ENCODE data around the gene SESN3. TPM values are rescaled to one million over a fixed set of nuclear protein-coding genes. Genes with fewer than 3 reads are reported as not detected.

The SESN3 gene
- total RNA-seq, 2 experiments from 2014 or later = 19.4 to 19.5 TPM

GRCh38 chr11:95156133-95156721, 74.8 kb downstream of the SESN3 start:
- Mint-ChIP-seq H3K27ac (no peak overlapping the region), H3K4me1 (ENCODE audit: low read depth) (peaks cover 34% of the 10 kb centered on the region), H3K27me3 (no peaks in the 10 kb centered on the region), H3K4me3 (no peak overlapping the region), H3K9me3 (peaks cover 4% of the 10 kb centered on the region), H3K36me3 (ENCODE audit: low read depth) (peaks cover 5% of the 10 kb centered on the region)
- DNase-seq (peak; percentile 12), ATAC-seq (no peak)
- no peak for TF ChIP-seq CTCF (IDR thresholded peaks at IDR 0.05)
- POLR2A ChIA-PET = interaction anchor here (1.4 kb wide), 1 partner anchor 577 kb away, joined by 3 read pairs; no protein-coding TSS in a partner anchor
- intact Hi-C loops (cut with micrococcal nuclease) = no loop called here
- CTCF ChIA-PET = interaction anchor here (0.9 to 13.8 kb wide), 10 partner anchors 9 to 608 kb away, joined by 3 to 294 read pairs (median 6); partner anchors contain the start of gene SRSF8

- POLR2A ChIA-PET = interaction anchor here (0.8 to 1.5 kb wide), 3 partner anchors 66 to 578 kb away, joined by 3 to 4 read pairs (median 4); partner anchors contain the start of gene ENDOD1
- CTCF ChIA-PET = interaction anchor here (0.7 to 13.8 kb wide), 33 partner anchors 10 to 609 kb away, joined by 3 to 294 read pairs (median 4); partner anchors contain the start of gene SRSF8
- Mint-ChIP-seq H3K27me3 (no peaks in the 10 kb centered on the region), H3K36me3 (ENCODE audit: low read depth) (peaks cover 5% of the 10 kb centered on the region), H3K4me3 (no peak overlapping the region), H3K27ac (no peak overlapping the region), H3K9me3 (peaks cover 4% of the 10 kb centered on the region), H3K4me1 (ENCODE audit: low read depth) (peaks cover 34% of the 10 kb centered on the region)
- no peak for ATAC-seq
- intact Hi-C loops (cut with micrococcal nuclease) = no loop called here
- DNase-seq = no peak
- TF ChIP-seq CTCF (IDR thresholded peaks at IDR 0.05) = no peak
Measured at GRCh38 chr11:95155385-95155784, 75.6 kb downstream of the SESN3 start.

- Mint-ChIP-seq H3K27ac (no peak overlapping the region), H3K27me3 (no peaks in the 10 kb centered on the region), H3K4me1 (ENCODE audit: low read depth) (peaks cover 36% of the 10 kb centered on the region), H3K36me3 (ENCODE audit: low read depth) (peaks cover 5% of the 10 kb centered on the region), H3K9me3 (peaks cover 4% of the 10 kb centered on the region), H3K4me3 (no peak overlapping the region)
- peak; percentile 68 for TF ChIP-seq CTCF (IDR thresholded peaks at IDR 0.05)
- ChIA-PET POLR2A (interaction anchor here (1.3 to 2.2 kb wide), 3 partner anchors 65 to 609 kb away, joined by 3 to 8 read pairs (median 4); partner anchors contain the start of gene ENDOD1), CTCF (interaction anchor here (0.6 to 13.8 kb wide), 46 partner anchors 9 to 643 kb away, joined by 3 to 294 read pairs (median 4); partner anchors contain the start of genes SESN3 and SRSF8)
- intact Hi-C loops (cut with micrococcal nuclease) = loop anchor here (5.0 kb wide), 1 partner anchor 78 kb away; the partner anchor contains the start of gene SESN3
- DNase-seq = peak; percentile 78
- no peak for ATAC-seq
Measured at GRCh38 chr11:95154514-95154913, 76.5 kb downstream of the SESN3 start.

- intact Hi-C loops (cut with micrococcal nuclease) = loop anchor here (1.0 to 5.0 kb wide), 2 partner anchors 78 to 610 kb away; partner anchors contain the start of gene SESN3
Measured at GRCh38 chr11:95153857-95154246, 77.2 kb downstream of the SESN3 start.

More at GRCh38 chr11:95153857-95154246, 77.2 kb downstream of the SESN3 start:
- ATAC-seq = no peak
- peak overlapping the region; percentile 87 for H3K4me3 Mint-ChIP-seq
- H3K9me3 Mint-ChIP-seq = peaks cover 4% of the 10 kb centered on the region
- ChIA-PET CTCF (interaction anchor here (0.7 to 13.8 kb wide), 32 partner anchors 8 to 643 kb away, joined by 3 to 294 read pairs (median 5); partner anchors contain the start of genes SESN3 and SRSF8), POLR2A (interaction anchor here (0.7 to 2.2 kb wide), 6 partner anchors 86 to 636 kb away, joined by 3 to 8 read pairs (median 4); partner anchors contain the start of genes CEP57 and FAM76B)
- H3K27ac Mint-ChIP-seq = peak overlapping the region; percentile 87
- no peak for DNase-seq
- H3K36me3 Mint-ChIP-seq (ENCODE audit: low read depth) = peaks cover 5% of the 10 kb centered on the region
- TF ChIP-seq CTCF (IDR thresholded peaks at IDR 0.05) = no peak
- H3K4me1 Mint-ChIP-seq (ENCODE audit: low read depth) = peaks cover 41% of the 10 kb centered on the region
- no peaks in the 10 kb centered on the region for H3K27me3 Mint-ChIP-seq
